Cardiac fibroblast (primary cell): ENCODE results near the gene CACNG7.

Experiments used
- DNase-seq, 2 donors: peaks; one replicate each; pipeline versions ENCODE4 v3.0.0 to v3.0.0-alpha.2; 2010; ENCODE audit warnings: low read depth in 2 of 2
- H3K4me3 ChIP-seq, 2 donors: replicated peaks in 1 of 2; 1 replicate in 1 of 2; 2 replicates in 1 of 2; pipeline ENCODE4 v1.5.1; 2011; ENCODE audit warnings: low read depth in 2 of 2, low read length in 2 of 2, mild to moderate bottlenecking in 2 of 2, moderate library complexity in 1 of 2
- TF ChIP-seq, protein P1 (sequence below): IDR thresholded peaks from one replicate; pipeline ENCODE4 v1.5.1; 2011; ENCODE audit warnings: low read depth, mild to moderate bottlenecking, low read length, inconsistent platforms

CACNG7 gene

GRCh38 chr19:53969366-53969765 lies 60.3 kb downstream of the CACNG7 start:
- DNase-seq, result no peak
- TF ChIP-seq, protein P1, sequence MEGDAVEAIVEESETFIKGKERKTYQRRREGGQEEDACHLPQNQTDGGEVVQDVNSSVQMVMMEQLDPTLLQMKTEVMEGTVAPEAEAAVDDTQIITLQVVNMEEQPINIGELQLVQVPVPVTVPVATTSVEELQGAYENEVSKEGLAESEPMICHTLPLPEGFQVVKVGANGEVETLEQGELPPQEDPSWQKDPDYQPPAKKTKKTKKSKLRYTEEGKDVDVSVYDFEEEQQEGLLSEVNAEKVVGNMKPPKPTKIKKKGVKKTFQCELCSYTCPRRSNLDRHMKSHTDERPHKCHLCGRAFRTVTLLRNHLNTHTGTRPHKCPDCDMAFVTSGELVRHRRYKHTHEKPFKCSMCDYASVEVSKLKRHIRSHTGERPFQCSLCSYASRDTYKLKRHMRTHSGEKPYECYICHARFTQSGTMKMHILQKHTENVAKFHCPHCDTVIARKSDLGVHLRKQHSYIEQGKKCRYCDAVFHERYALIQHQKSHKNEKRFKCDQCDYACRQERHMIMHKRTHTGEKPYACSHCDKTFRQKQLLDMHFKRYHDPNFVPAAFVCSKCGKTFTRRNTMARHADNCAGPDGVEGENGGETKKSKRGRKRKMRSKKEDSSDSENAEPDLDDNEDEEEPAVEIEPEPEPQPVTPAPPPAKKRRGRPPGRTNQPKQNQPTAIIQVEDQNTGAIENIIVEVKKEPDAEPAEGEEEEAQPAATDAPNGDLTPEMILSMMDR, result no peak
- no peak overlapping the region for H3K4me3 ChIP-seq

DNA sequence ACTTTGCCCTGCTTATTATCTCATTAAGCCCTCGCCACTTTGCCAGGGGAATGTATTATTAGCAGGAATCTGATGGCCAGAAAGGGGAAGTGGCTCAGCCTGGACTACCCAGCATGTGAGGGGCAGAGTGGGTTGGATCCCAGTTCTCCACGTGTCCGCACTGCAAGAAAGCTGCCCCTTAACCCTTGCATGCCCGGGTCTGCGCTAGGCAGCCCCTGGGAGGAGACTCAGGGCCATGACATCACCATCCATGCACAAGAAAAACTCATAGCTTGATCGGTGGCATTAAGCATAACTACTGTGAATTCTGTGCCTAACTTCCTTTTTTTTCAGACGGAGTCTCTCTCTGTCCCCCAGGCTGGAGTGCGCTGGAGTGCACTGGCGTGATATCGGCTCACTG lies 62.6 kb downstream of the CACNG7 start:
- no peak for DNase-seq
- TF ChIP-seq, protein P1, result no peak
- H3K4me3 ChIP-seq, result no peak overlapping the region

- peak overlapping the region; percentile 13 to 49 for H3K4me3 ChIP-seq
- peak; percentile 93 to 94 for DNase-seq
- TF ChIP-seq, protein P1, result no peak
Measured at GRCh38 chr19:53977429-53977990, 68.4 kb downstream of the CACNG7 start.

- peak overlapping the region; percentile 13 to 49 for H3K4me3 ChIP-seq
- peak; percentile 97 for DNase-seq
- TF ChIP-seq, protein P1, result no peak
Measured at GRCh38 chr19:53977991-53978731, 69.1 kb downstream of the CACNG7 start.

- TF ChIP-seq, protein P1, result no peak
- DNase-seq, result no peak
- peak overlapping the region; percentile 59 to 64 for H3K4me3 ChIP-seq
Measured at GRCh38 chr19:53978975-53979801, 70.1 kb downstream of the CACNG7 start.

- TF ChIP-seq, protein P1, result no peak
- DNase-seq, result peak; percentile 87 to 96
- peak overlapping the region; percentile 47 to 59 for H3K4me3 ChIP-seq
Measured at GRCh38 chr19:53980539-53981375, 71.7 kb downstream of the CACNG7 start.
